Panc1 (cell line): ENCODE results near the gene SMPD4.
"Not testable (repeated sequence)": the region's sequence is repeated elsewhere in the genome, so short reads cannot be mapped to it uniquely, and the experiment has no call there.

Experiments used
- CTCF ChIP-seq: fragments of 450-650 bp; IDR thresholded peaks from 2 replicates; pipeline ENCODE4 v1.5.1; 2017; ENCODE audit warnings: mild to moderate bottlenecking
- POLR2AphosphoS5 ChIP-seq: IDR thresholded peaks from 2 replicates; pipeline ENCODE4 v1.6.1; 2012; ENCODE audit warnings: mild to moderate bottlenecking, low read depth, low read length, moderate library complexity
- REST ChIP-seq, 2 experiments: IDR thresholded peaks; 2 replicates each; pipeline ENCODE4 v1.6.1; 2011 to 2012; ENCODE audit warnings: low read depth in 2 of 2, control low read depth in 1 of 2, low read length in 1 of 2, mild to moderate bottlenecking in 1 of 2, moderate library complexity in 1 of 2; ENCODE audit not compliant: insufficient read depth in 1 of 2
- TCF7L2 ChIP-seq: IDR thresholded peaks from 2 replicates; pipeline ENCODE4 v1.6.1; 2011; ENCODE audit warnings: mild to moderate bottlenecking, low read depth, low read length, inconsistent platforms

- not testable (repeated sequence) for TF ChIP-seq POLR2AphosphoS5; CTCF; TCF7L2; REST (IDR thresholded peaks at IDR 0.05; ENCODE audit: insufficient read depth in 1 of 2, low read depth in 2 of 2, low read length in 1 of 2)
Measured at GRCh38 chr2:130137118-130137517, 44.3 kb downstream of the SMPD4 start.
